ENCODE measurements around the gene CDK9.

DNA sequence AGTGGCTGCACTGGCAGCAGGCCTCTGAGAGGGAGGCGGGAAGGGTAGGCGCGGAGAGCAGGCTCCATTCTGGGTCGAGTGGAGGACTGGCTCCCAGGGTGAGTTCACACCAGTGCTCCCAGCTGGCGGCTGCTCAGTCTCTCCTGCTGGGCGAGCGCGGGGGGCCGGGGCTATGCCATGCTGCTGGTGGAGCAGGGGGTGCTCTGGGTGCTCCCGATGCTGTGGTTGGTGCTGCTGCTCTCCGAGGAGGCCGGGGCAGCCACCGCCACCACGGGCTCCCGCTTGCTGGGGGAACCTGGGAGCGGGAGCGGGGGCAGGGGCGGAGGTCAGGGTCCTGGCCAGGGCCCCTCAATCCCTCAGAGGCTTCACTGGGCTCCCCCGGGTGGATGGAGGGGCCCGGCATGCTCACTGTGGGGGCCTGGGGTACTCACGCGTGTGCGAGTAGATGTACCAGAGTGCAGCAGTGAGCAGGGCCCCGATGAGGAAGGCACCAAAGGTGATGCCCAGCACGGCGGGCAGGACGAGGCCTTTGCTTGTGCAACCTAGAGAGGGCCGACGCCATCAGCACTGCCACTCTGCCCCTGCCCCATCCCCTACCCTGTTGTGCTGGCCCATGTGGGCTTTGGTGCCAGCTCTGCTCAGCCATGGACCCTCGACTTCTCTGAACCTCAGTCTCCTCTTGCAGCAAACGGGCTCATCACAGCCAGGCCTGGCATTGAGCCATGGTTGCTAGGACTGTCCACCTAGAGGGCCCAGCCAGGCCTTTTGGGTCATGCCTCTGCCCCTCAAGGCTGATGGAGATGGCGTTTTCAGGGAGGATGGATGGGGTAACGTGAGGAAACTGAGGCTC, 29.9 kb downstream of the CDK9 start:
- no peak for TF ChIP-seq POLR2A (IDR thresholded peaks at IDR 0.05; ENCODE audit: low read length)
- no peak for TF ChIP-seq GATA1 (IDR thresholded peaks at IDR 0.05; ENCODE audit: low read depth, low read length)

Data from erythroblast (primary cell).